ENCODE data around the gene CNIH2.

- TF ChIP-seq ZNF19 (tag by site-specific recombination; IDR thresholded peaks at IDR 0.05; ENCODE audit: low read depth) (no peak), INSM2 (tag by site-specific recombination; IDR thresholded peaks at IDR 0.05) (no peak), ZNF843 (tag by site-specific recombination; IDR thresholded peaks at IDR 0.05) (no peak), ATF2 (tag by site-specific recombination; IDR thresholded peaks at IDR 0.05; ENCODE audit: low read depth) (no peak), CTCF (tag by site-specific recombination; IDR thresholded peaks at IDR 0.05) (no peak), ZNF175 (tag by site-specific recombination; IDR thresholded peaks at IDR 0.05) (no peak), ZNF792 (tag by site-specific recombination; IDR thresholded peaks at IDR 0.05) (no peak), GFI1B (tag by site-specific recombination; IDR thresholded peaks at IDR 0.05) (no peak), ZIC2 (tag by site-specific recombination; IDR thresholded peaks at IDR 0.05) (no peak), ZNF274 (IDR thresholded peaks at IDR 0.05; ENCODE audit: low read length) (no peak), ZNF274 (tag by site-specific recombination; IDR thresholded peaks at IDR 0.05; ENCODE audit: borderline replicate concordance) (no peak)
Measured at GRCh38 chr11:66259956-66260355, 18.0 kb upstream of the CNIH2 start.
